ENCODE results near the gene LASP1. TPM values are rescaled to one million over a fixed set of nuclear protein-coding genes. Genes with fewer than 3 reads are reported as not detected.

The LASP1 gene
- polyA plus RNA-seq, 1 of the 3 experiments (the other 2 are of a cell fraction) = 102 TPM

DNA sequence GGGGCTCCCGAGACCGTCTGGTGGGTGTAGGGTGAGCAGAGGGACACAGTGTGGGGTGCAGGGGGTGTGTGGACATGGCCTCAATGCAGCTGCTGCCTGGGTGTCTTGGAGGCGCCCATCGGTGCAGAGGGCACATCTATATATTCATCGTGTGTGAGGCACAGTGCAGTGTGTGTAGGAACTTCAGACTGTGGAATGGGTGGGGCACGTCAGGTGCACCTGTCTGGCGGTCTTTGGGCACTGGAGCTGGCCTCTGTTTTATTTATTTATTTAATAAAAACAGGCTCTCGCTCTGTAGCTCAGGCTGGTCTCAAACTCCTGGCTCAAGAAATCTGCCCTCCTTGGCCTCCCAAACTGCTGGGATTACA lies 16.8 kb downstream of the LASP1 start (continued):
- TF ChIP-seq, protein P1, sequence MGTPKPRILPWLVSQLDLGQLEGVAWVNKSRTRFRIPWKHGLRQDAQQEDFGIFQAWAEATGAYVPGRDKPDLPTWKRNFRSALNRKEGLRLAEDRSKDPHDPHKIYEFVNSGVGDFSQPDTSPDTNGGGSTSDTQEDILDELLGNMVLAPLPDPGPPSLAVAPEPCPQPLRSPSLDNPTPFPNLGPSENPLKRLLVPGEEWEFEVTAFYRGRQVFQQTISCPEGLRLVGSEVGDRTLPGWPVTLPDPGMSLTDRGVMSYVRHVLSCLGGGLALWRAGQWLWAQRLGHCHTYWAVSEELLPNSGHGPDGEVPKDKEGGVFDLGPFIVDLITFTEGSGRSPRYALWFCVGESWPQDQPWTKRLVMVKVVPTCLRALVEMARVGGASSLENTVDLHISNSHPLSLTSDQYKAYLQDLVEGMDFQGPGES (IDR thresholded peaks at IDR 0.05; ENCODE audit: low read depth, low read length) = no peak
- TF ChIP-seq, protein P2, sequence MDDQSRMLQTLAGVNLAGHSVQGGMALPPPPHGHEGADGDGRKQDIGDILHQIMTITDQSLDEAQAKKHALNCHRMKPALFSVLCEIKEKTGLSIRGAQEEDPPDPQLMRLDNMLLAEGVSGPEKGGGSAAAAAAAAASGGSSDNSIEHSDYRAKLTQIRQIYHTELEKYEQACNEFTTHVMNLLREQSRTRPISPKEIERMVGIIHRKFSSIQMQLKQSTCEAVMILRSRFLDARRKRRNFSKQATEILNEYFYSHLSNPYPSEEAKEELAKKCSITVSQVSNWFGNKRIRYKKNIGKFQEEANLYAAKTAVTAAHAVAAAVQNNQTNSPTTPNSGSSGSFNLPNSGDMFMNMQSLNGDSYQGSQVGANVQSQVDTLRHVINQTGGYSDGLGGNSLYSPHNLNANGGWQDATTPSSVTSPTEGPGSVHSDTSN (IDR thresholded peaks at IDR 0.05) = no peak
- no peak for TF ChIP-seq NFIC (IDR thresholded peaks at IDR 0.05; ENCODE audit: borderline replicate concordance)
- TF ChIP-seq TAF1 (IDR thresholded peaks at IDR 0.05; ENCODE audit: borderline replicate concordance, low read depth, low read length) = no peak
- TF ChIP-seq CHD2 (IDR thresholded peaks at IDR 0.05; ENCODE audit: low read length, partially characterized antibody) = no peak
- no peak for TF ChIP-seq ELF1 (IDR thresholded peaks at IDR 0.05)
- TF ChIP-seq, protein P3, sequence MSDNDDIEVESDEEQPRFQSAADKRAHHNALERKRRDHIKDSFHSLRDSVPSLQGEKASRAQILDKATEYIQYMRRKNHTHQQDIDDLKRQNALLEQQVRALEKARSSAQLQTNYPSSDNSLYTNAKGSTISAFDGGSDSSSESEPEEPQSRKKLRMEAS (IDR thresholded peaks at IDR 0.05; ENCODE audit: low read depth) = no peak
- TF ChIP-seq RFX5 (IDR thresholded peaks at IDR 0.05; ENCODE audit: low read length) = no peak
- TF ChIP-seq GATA2 (CRISPR knock-in tag; IDR thresholded peaks at IDR 0.05) = no peak
- no peak for TF ChIP-seq MEF2A (IDR thresholded peaks at IDR 0.05; ENCODE audit: borderline replicate concordance, low read depth)
- TF ChIP-seq SMC3 (IDR thresholded peaks at IDR 0.05; ENCODE audit: low read depth, low read length) = no peak

DNA sequence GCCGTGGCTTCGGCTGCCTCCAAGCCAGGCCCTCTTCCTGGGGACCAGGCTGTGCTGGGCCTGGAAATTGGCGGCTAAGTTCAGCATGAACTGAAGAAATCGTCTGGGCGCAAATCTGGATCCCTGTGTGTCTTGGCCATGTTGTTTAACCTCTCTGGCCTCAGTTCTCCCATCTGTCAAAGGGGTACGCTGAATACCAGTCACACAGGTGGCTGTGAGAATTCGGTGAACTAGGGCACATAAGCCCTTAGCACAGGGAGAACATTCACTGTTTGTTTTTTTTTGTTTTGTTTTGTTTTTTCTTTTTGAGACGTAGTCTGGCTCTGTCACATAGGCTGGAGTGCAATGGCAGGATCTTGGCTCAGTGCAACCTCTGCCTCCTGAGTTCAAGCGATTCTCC lies 19.0 kb downstream of the LASP1 start:
- Histone ChIP-seq H3K4me1 (ENCODE audit: control insufficient read depth in 1 of 2, insufficient read depth in 2 of 2, low read depth in 1 of 2, low read length in 1 of 2) (peaks cover 5 to 20% of the 10 kb centered on the region in 2 experiments; a peak in 2 of 4 replicates), H3K9ac (no peak overlapping the region), H3K27ac (ENCODE audit: low read depth in 2 of 2, low read length in 1 of 2) (no peak overlapping the region), H3K36me3 (replicated peaks in 1 of 2; ENCODE audit: control insufficient read depth in 1 of 2, insufficient read depth in 2 of 2, low read length in 1 of 2) (peaks cover 44 to 51% of the 10 kb centered on the region in 2 experiments), H3K9me2 (no peaks in the 10 kb centered on the region), H3K79me2 (ENCODE audit: insufficient read depth) (peaks cover 96% of the 10 kb centered on the region), H4K20me1 (ENCODE audit: insufficient read depth) (peaks cover 91% of the 10 kb centered on the region), H2AFZ (ENCODE audit: low read depth) (no peak overlapping the region), H3K4me2 (no peak overlapping the region), H3K4me3 (ENCODE audit: low read depth in 2 of 2, low read length in 1 of 2) (no peak overlapping the region), H3K27me3 (ENCODE audit: insufficient read depth) (no peaks in the 10 kb centered on the region), H3F3A (replicated peaks; ENCODE audit: insufficient read depth) (peaks cover 7% of the 10 kb centered on the region), H3K9me3 (no peaks in the 10 kb centered on the region)
- ChIA-PET CTCF (no interaction called here), POLR2A (no interaction called here)
- DNase-seq = no peak
- 87% methylated on average over 8 of the region's 9 CpGs for WGBS (ENCODE audit: low lambda C conversion rate)
- TF ChIP-seq RCOR1 (IDR thresholded peaks at IDR 0.05; ENCODE audit: low read length) = no peak
- TF ChIP-seq, protein P4, sequence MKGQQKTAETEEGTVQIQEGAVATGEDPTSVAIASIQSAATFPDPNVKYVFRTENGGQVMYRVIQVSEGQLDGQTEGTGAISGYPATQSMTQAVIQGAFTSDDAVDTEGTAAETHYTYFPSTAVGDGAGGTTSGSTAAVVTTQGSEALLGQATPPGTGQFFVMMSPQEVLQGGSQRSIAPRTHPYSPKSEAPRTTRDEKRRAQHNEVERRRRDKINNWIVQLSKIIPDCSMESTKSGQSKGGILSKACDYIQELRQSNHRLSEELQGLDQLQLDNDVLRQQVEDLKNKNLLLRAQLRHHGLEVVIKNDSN (IDR thresholded peaks at IDR 0.05; ENCODE audit: borderline replicate concordance, low read depth) = no peak
- no peak for TF ChIP-seq CHD2 (IDR thresholded peaks at IDR 0.05; ENCODE audit: low read length, partially characterized antibody)
- TF ChIP-seq JUND (IDR thresholded peaks at IDR 0.05) = no peak
- TF ChIP-seq TAF1 (IDR thresholded peaks at IDR 0.05; ENCODE audit: borderline replicate concordance, low read depth, low read length) = no peak
- TF ChIP-seq, protein P1 (IDR thresholded peaks at IDR 0.05; ENCODE audit: low read depth, low read length) = no peak
- TF ChIP-seq, protein P5, sequence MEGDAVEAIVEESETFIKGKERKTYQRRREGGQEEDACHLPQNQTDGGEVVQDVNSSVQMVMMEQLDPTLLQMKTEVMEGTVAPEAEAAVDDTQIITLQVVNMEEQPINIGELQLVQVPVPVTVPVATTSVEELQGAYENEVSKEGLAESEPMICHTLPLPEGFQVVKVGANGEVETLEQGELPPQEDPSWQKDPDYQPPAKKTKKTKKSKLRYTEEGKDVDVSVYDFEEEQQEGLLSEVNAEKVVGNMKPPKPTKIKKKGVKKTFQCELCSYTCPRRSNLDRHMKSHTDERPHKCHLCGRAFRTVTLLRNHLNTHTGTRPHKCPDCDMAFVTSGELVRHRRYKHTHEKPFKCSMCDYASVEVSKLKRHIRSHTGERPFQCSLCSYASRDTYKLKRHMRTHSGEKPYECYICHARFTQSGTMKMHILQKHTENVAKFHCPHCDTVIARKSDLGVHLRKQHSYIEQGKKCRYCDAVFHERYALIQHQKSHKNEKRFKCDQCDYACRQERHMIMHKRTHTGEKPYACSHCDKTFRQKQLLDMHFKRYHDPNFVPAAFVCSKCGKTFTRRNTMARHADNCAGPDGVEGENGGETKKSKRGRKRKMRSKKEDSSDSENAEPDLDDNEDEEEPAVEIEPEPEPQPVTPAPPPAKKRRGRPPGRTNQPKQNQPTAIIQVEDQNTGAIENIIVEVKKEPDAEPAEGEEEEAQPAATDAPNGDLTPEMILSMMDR (IDR thresholded peaks at IDR 0.05) = no peak
- TF ChIP-seq GABPA (IDR thresholded peaks at IDR 0.05; ENCODE audit: low read depth) = no peak
- no peak for TF ChIP-seq RAD21 (IDR thresholded peaks at IDR 0.05; ENCODE audit: low read length)
- TF ChIP-seq, protein P3 (IDR thresholded peaks at IDR 0.05; ENCODE audit: low read depth) = no peak

All from SK-N-SH (cell line).